Measurements from ENCODE around the gene PRKRIP1.
A peak's percentile ranks its signal among the peaks of the same experiment; 100 is the strongest.
"Not testable (repeated sequence)": the region's sequence is repeated elsewhere in the genome, so short reads cannot be mapped to it uniquely, and the experiment has no call there.

The PRKRIP1 gene

DNA sequence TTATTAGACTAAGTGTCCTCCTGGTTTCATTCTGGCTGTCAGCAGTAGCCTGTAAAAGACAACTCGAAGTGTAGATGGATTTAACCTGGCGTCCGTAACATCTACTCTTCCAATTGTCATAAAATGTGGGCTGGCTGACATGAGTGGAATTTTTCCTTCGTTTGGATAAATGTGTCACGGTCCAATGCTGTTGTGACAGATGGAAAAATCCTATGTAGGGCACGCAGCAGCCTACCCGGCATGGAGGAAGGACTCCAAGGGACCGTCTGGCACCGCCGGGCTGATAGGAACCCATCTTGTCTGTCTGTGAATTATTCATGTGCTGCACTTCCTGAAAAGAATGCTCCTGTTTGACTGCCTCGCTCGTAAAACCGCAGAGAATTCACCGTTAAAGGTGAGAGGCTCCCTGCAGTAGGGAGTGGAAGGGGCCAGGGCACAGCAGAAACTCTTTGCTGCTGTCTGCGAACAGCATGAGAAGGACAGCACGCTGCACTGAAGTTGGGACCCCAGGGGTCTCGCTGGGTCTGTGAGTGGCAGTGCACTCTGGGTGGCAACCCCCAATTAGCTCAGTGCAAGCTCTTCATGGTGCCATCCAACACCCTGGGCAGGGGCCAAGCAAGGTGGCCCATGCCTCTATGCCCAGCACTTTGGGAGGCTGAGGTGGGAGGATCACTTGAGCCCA lies 35.6 kb downstream of the PRKRIP1 start:
- no peak for DNase-seq (ENCODE audit: low spot score)

DNA sequence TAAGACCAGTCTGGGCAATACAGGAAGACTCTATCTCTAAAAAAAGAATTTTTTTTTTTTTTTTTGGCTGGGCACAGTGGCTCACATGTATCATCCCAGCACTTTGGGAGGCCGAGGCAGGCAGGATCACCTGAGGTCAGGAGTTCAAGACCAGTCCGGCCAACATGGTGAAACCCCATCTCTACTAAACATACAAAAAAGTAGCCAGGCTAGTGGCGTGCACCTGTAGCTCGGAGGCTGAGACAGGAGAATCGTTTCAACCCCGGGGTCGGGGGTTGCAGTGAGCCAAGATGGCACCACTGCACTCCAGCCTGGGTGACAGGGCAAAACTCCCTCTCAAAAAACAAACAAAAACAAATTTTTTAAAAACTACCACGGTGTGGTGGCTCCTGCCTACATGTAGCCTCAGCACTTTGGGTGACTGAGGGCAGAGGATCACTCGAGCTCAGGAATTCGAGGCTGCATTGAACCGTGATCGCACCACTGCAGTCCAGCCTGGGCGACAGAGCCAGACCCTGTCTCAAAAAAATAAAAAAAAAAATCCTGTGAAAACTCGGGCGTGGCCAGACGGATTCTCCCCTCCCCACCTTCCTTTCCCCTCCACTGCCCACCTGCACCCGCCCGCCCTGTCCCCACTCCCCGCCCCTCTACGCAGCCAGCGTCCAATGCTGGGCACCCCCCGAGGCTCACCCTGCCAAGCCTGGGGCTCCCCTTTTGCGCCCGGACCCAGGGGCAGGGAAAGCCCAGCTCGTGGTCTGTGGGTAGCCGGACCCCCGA lies 36.5 kb downstream of the PRKRIP1 start:
- DNase-seq (ENCODE audit: low spot score), result peak; percentile 45

DNA sequence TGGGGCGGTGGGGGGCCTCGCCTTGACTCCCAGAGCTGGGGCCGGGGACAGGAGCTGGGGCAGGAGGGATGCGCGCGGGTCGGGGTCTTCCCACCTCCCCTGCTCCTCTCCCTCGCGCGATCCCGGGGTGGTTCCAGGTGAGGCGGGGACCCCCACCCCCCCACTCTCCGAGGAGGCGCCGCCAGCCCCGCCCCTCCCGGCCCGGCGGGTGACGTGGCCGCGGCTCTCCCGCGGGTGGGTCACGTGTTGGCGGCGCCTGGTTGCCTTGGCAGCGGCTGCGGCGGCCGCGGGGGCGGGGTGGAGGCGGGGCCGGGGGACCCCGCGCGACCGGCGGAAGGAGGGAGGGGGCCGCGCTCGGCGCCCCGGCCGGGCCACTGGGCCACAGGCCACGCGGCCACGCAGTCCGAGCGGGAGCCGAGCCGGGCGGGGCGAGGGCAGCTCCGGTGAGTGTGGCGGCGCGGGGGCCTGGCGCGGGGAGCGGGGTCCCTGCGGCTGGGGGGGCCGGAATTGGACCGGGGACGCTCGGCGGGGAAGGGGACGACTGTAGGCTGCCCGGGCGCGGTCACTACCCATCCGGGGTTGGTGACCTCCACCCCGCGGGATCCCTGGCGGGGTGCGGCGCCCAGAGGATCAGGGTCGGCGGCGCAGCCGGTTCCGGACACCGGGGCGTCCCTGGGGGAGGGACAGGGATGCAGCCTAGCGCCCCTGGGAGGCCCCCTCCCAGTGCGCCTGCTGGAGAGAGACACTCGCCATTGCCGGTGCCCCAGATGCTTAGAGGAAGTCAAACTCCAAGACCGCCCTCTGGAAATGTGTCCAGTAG lies 37.3 kb downstream of the PRKRIP1 start, which contains the start of gene ORAI2:
Gene ORAI2, plus strand, starts transcription at position 357 of the 820 bp plus-strand sequence. CDS start 5,382 bp downstream, outside the sequence.
- DNase-seq (ENCODE audit: low spot score), result peak; percentile 97

DNA sequence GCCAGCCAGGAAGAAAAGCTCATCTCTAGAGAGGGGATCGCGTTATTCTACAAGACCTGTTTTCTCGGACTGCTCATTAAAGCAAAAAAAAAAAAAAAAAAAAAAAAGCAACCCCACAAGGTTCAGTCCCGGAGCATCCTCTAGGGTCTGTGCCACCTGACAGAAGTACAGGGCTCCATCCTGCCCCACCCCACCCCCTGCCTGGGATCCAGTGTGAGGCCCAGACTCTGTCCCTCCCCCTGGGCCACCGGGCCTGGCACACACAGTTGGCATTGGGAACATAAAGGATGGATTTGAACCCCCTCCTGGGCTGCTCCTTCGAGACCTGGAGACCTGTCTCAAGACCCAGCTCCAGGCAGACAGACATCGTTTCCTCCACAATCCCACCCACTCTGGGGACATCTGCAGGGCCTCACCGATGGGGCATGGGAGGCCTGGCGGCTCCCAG lies 37.9 kb downstream of the PRKRIP1 start:
- no peak for DNase-seq (ENCODE audit: low spot score)

DNA sequence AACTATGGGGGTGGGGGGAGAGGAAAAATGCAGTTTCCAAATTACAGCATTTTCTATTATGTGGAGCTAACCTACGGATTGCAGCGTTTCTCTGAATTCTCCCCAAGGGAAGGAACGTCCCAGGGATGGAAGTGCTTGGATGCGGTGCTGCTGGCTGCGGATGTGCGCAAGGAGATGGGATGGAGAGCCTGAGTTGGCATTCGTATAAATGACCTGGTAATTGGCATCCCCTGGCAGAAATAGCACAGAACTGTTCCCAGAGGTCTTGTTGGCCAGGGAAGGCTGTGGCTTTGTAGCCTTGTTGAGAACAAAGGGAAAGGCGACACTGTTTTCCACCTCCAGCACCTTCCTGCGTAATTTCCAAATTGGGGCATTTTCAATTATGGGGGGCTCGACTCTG lies 40.0 kb downstream of the PRKRIP1 start:
- no peak for DNase-seq (ENCODE audit: low spot score)

DNA sequence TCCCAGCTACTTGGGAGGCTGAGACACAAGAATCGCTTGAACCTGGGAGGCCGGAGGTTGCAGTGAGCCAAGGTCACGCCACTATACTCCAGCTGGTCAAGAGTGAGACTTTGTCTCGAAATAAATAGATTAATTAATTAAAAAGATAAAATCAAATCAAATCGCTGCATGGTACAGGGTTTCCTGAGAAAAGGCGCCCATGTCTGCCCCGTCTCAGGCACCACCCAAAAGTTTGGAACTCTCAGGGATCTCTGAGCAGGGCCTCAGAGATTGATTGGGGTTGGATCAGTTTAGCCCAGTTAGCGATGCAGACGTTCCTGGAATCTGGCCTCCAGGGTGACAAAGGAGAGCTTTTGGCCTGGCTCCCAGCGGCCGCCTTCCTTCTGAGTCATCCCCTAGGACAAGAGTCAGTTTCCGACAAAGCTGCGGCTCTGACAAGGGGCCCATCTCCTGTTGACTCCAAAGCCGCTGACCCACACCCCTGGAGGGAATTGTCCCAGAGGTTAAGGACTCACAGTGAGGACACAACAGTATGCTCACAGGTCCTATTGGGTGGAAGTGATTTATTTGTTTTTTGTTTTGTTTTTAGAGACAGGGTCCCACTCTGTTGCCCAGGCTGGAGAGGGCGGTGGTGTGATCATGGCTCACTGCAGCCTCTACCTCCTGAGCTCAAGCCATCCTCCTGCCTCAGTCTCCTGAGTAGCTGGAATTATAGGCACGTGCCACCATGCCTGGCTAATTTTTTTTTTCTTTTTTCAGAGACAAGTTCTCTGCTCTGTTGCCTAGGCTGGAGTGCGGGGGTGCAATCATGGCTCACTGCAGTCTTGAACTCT lies 44.0 kb downstream of the PRKRIP1 start:
- DNase-seq (ENCODE audit: low spot score), result peak; percentile 76

DNA sequence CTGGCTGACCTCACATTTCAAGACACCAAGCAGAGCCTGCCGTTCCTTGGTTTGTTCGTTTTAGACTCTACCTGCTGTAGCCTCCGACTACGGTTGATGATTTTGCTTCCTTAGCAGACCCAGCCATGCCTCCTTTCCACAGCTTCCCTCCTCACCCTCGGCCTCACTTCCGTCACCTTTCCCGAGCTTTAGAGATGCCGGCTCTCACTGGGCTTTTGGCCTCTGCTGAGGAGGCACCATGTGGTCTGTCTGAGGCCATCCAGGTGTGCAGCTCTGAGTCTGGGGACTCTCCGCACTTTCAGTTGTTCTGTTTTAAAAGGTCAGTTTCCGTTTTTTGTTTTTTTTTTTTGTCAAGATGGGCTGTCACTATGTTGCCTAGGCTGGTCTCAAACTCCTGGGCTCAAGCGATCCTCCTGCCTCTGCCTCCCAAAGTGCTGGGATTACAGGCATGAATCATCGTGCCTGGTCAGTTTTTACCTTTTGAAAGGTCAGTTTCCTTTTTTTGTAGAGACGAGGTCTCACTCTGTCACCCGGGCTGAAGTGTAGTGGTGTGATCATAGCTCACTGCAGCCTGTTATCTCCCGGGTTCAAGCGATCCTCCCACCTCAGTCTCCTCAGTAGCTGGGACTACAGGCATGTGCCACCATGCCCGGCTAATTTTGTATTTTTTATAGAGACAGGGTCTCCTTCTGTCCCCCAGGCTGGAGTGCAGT lies 49.0 kb downstream of the PRKRIP1 start:
- no peak for DNase-seq (ENCODE audit: low spot score)

DNA sequence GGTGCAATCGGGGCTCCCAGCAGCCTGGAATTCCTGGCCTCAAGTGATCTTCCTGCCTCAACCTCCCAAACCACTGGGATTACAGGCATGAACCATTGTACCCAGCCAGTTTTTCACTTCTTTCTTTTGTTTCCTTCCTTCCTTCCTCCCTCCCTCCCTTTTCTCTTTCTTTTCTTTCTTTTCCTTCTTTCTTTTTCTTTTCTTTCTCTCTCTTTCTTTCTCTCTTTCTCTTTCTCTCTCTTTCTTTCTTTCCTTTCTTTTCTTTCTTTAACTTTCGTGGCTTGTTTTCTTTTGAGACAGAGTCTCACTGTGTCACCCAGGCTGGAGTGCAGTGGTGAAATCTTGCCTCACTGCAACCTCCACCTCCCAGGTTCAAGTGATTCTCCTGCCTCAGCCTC lies 49.5 kb downstream of the PRKRIP1 start:
- DNase-seq (ENCODE audit: low spot score), result no peak

DNA sequence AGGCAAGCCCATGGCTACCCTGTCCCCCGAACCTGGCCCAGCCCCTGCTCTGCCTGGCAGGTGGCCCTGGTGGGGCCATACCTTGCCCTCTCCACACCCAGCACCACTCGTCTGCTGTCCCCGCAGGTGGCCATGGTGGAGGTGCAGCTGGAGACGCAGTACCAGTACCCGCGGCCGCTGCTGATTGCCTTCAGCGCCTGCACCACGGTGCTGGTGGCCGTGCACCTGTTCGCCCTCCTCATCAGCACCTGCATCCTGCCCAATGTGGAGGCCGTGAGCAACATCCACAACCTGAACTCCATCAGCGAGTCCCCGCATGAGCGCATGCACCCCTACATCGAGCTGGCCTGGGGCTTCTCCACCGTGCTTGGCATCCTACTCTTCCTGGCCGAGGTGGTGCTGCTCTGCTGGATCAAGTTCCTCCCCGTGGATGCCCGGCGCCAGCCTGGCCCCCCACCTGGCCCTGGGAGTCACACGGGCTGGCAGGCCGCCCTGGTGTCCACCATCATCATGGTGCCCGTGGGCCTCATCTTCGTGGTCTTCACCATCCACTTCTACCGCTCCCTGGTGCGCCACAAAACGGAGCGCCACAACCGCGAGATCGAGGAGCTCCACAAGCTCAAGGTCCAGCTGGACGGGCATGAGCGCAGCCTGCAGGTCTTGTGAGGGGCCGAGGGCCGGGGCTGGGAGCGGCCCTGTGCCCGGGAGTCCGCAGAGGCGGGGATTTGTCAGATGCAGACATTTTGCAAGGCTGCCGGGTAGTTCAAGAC lies 50.4 kb downstream of the PRKRIP1 start:
- no peak for DNase-seq (ENCODE audit: low spot score)

DNA sequence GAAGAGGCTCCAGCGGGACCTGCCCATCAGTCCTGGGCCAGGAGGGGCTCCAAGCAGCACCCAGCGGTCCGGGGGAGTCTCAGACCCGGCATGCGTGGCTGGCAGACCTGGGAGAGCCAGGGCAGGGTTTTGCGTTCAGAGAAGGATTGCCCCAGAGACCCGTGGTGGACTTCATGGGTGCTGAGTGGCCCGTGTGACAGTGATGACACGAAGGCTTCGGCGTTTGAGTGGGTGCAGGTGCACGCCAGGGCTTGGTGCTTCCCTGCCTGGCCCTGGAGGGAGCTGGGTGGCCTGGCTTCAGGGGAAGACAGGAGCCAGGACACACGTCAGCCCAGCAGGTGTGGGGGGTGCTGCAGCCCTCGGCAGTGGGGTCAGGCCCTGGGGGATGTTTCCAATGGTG lies 51.1 kb downstream of the PRKRIP1 start:
- DNase-seq (ENCODE audit: low spot score), result no peak

DNA sequence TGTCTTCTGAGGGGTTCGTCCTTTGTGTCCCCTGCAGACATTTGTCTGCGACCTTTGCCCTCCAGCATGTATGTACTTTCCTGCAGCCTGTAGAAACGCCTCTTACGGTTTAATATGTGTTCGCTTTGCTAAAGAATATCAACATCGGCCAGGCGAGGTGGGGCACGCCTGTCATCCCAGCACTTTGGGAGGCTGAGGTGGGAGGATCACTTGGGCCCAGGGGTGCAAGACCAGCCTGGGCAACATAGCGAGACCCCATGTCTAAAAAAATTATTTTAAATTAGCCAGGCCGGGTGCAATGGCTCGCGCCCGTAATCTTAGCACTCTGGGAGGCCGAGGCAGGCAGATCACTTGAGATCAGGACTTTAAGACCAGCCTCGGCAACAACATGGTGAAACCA lies 53.0 kb downstream of the PRKRIP1 start:
- DNase-seq (ENCODE audit: low spot score), result no peak

DNA sequence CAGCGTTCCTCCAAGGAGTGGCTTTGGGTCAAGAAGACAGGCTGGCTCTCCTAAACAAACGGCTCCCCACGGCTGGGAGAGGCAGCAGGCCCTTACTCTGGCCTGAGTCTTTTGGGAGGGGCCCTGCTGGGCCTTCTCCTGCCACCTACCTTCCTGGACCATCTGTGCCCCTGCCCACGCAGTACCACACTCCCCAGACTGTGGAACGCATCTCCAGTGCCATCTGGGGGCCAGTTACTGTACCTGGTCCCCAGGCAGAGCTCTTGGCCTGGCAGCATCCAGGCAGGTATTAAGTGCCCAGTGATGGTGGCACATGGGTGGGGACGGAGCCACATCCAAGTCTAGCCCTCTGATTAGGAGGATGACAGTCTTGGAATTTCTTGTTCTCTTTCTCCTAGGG lies 54.1 kb downstream of the PRKRIP1 start:
- DNase-seq (ENCODE audit: low spot score), result no peak

DNA sequence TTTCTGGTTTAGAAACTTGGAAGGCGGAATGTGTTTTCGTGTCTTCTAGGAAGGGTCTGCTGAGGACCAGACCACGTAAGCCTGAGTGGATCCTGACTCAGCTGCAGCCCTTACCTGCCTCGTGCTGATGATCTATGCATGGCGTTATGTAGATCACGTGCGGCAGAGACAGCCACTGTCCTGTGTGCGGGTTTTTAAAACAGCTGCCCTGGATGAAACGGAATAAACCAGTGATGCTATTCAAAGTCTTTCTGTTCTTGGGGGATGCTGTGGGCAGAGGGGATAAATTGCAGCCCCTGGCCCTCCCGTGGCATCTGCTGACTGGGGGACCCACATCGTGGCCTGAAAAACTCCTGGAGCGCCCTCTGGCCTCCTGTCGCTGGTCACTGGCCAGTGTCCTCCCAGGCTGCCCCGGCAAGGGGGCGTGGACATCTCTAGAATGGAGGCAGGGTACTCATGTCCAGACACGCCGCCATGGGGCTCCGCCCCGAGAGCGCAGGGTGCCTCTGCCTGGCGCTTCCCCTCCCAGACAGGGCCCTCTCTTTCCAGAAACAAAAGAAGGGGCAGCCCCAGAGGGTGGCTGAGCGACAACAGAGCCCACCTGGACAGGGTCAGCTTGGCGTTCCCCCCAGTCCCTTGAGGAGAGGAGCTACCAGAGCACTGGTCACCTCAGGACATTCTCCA lies 55.4 kb downstream of the PRKRIP1 start:
- DNase-seq (ENCODE audit: low spot score), result peak; percentile 64

DNA sequence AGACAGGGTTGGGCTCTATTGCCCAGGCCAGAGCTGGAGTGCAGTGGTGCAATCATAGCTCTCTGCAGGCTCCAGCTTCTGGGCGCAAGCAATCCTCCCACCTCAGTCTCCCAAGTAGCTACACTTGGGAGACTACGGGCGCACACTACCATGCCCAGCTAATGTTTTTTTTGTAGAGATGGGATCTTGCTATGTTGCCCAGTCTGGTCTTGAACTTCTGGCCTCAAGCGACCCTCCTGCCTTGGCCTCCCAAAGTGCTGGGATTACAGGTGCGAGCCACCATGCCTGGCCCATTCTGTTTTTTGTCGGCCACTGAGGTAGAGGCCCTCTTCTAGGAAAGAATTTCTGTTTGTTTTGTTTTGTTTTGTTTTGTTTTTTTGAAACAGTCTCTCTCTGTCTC lies 56.3 kb downstream of the PRKRIP1 start:
- no peak for DNase-seq (ENCODE audit: low spot score)

DNA sequence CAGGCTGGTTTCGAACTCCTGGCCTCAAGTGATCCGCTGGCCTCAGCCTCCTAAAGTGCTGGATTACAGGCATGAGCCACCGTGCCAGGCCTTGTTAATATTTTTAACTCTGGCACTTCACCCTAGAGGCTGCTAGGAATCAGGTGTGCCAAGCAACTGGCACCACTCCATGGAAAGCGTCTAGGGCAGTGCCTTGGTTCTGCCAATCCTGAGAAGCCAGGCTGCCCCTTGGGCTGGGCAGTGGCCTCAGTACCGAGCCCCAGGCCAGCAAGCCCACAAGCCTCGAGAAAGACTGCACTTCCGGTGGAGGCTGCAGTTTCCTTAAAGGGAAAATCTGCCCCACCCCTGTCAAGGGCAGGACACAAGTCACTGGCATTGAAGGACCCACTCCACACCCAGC lies 57.2 kb downstream of the PRKRIP1 start:
- DNase-seq (ENCODE audit: low spot score), result no peak

DNA sequence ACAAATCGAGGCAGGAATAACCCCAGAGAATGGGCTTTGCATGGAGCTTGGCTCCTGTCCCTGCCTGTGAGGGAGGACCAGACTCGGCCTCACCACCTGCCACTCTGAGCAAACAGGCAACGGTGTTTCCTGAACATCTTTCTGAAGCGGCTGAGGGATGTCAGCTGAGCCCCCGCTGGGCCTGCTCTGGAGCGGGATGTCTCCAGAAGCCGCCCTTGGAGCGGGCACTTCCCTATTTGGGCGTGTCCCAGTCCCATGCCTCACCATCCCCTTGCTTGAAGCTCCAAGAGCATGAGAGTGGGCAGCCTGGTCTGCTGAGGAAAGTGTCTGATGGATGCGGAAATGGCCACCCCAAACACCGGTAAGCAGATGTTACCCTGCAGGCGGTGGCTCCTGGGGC lies 58.3 kb downstream of the PRKRIP1 start:
- no peak for DNase-seq (ENCODE audit: low spot score)

DNA sequence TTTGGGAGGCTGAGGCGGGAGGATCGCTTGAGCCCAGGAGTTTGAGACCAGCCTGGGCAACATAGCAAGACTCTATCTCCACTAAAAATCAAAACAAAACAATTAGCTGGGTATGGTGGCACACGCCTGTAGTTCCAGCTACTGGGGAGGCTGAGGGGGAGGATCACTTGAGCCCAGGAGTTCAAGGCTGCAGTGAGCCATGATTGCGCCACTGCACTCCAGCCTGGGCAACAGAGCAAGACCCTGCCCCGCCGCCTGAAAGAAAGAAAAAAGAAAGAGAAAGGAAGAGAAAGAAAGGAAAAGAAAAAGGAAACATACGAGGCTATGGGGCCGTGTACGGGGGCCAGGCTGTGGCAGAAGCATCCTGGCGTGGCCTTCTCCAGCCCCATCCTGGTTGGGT lies 58.8 kb downstream of the PRKRIP1 start:
- not testable (repeated sequence) for DNase-seq (ENCODE audit: low spot score)

DNA sequence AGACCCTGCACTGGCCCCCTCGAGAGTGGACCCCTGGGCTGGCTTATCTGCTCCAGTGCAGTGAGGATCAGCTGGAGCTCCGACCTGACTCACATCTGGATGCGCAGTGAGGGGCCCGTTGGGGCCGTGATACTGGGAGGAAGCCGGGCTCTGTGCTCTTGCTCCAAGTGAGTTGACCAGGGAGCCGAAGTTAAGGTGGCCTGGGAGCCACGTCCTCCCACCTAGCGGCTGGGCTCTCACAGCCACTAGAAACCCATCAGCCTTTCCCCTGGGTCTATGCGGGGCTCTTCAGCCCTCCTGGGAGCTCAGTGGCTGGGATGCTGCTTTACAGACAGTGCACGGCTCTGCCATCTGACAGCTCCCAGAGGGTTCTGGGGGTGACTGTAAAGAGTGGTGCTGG lies 59.4 kb downstream of the PRKRIP1 start:
- DNase-seq (ENCODE audit: low spot score), result no peak

DNA sequence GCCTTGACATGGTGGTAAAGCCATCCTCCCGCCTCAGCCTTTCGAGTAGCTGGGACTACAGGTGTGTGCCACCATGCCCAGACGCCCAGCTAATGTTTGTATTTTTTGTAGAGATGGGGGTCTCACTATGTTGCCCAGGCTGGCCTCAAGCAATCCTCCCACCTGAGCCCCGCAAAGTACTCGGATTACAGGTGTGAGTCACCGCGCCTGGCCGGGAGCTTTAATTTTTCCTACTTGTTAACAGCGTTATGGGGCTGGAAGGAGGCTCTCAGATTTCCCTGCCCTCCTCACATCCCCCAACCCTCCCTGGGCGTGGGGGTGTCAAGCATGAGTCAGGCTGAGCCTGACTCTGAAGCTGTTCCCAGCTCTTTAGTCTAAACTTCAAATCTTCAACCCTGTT lies 60.2 kb downstream of the PRKRIP1 start:
- no peak for DNase-seq (ENCODE audit: low spot score)
